GM23248 (cell line): ENCODE results near the gene OR10G7.

ENCODE experiments used
- EZH2 ChIP-seq: fragments of 200-600 bp; sonication (generic); IDR thresholded peaks from 2 replicates; pipeline ENCODE4 v1.6.1; 2018; ENCODE audit warnings: antibody characterized with exemption, mild to moderate bottlenecking; ENCODE audit not compliant: insufficient read depth, poor library complexity, severe bottlenecking
- EZH2phosphoT487 ChIP-seq: fragments of 200-600 bp; sonication (generic); IDR thresholded peaks from 2 replicates; pipeline ENCODE4 v1.6.1; 2018; ENCODE audit warnings: antibody characterized with exemption, moderate library complexity, mild to moderate bottlenecking, low read depth; ENCODE audit not compliant: insufficient read depth

- TF ChIP-seq EZH2 (no peak), EZH2phosphoT487 (no peak)
Observed at GRCh38 chr11:124080327-124081001, 39.3 kb upstream of the OR10G7 start.
